ENCODE measurements around the gene PIWIL1. TPM values are rescaled to one million over a fixed set of nuclear protein-coding genes. Genes with fewer than 3 reads are reported as not detected.

Gene PIWIL1
- total and polyA plus RNA-seq, 2 donors (not counting 3 experiments of a cell fraction or from before 2014, with no cell fraction given): not detected

GRCh38 chr12:130338794-130339601 lies 1.3 kb downstream of the PIWIL1 start:
- ChIA-PET CTCF (no interaction called here), POLR2A (no interaction called here)
- no peak overlapping the region for H3K4me3 ChIP-seq (replicated peaks in 1 of 3; ENCODE audit: insufficient read depth in 1 of 3, low read depth in 1 of 3, low read length in 3 of 3)
- H3K4me1 ChIP-seq (ENCODE audit: control insufficient read depth, extremely low read depth, insufficient read depth, low read length): no peaks in the 10 kb centered on the region
- DNase-seq (ENCODE audit: low read depth, low spot score): no peak
- no peaks in the 10 kb centered on the region for H3K9me3 ChIP-seq (replicated peaks; ENCODE audit: control insufficient read depth, insufficient read depth, low read length)
- no peak overlapping the region for H3K9ac ChIP-seq (replicated peaks; ENCODE audit: extremely low read depth, insufficient read depth, low read length)
- H3K4me2 ChIP-seq (ENCODE audit: insufficient read depth, low read length): no peak overlapping the region
- no TSS peak for BruUV-seq (replicated peaks)
- TF ChIP-seq, protein P1, sequence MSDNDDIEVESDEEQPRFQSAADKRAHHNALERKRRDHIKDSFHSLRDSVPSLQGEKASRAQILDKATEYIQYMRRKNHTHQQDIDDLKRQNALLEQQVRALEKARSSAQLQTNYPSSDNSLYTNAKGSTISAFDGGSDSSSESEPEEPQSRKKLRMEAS (IDR thresholded peaks at IDR 0.05; ENCODE audit: insufficient read depth, insufficient read length): no peak
- TF ChIP-seq MYC (IDR thresholded peaks at IDR 0.05; ENCODE audit: low read depth, low read length): no peak
- no peak for TF ChIP-seq FOS (IDR thresholded peaks at IDR 0.05; ENCODE audit: borderline replicate concordance, insufficient read depth, low read length)
- TF ChIP-seq POLR2A (IDR thresholded peaks at IDR 0.05; ENCODE audit: low read depth, low read length): no peak
- TF ChIP-seq POLR2AphosphoS5 (IDR thresholded peaks at IDR 0.05; ENCODE audit: insufficient read depth, low read depth, low read length): no peak
- TF ChIP-seq JUN (IDR thresholded peaks at IDR 0.05; ENCODE audit: borderline replicate concordance, insufficient read depth, insufficient read length, low read depth): no peak
- TF ChIP-seq EZH2 (IDR thresholded peaks at IDR 0.05; ENCODE audit: borderline replicate concordance, low read depth, low read length, severe bottlenecking): no peak
- H3K79me2 ChIP-seq (ENCODE audit: control insufficient read depth, insufficient read depth, low read length): no peaks in the 10 kb centered on the region
- FAIRE-seq: no peak
- no peaks in the 10 kb centered on the region for H3K9me1 ChIP-seq (replicated peaks; ENCODE audit: control insufficient read depth, extremely low read depth, insufficient read depth, low read length)
- H4K20me1 ChIP-seq (replicated peaks; ENCODE audit: control insufficient read depth, extremely low read depth, insufficient read depth, low read length): no peaks in the 10 kb centered on the region
- no peaks in the 10 kb centered on the region for H3K27me3 ChIP-seq (ENCODE audit: control insufficient read depth in 2 of 2, insufficient read depth in 2 of 2, low read length in 2 of 2)
- dilution Hi-C loops (cut with MboI; ENCODE audit: extremely low pct_ligation_motif_present, low sequenced_read_pairs) (no loop called here), intact Hi-C loops (cut with micrococcal nuclease) (loop anchor here (5.0 kb wide), 1 partner anchor 312 kb away; no protein-coding TSS in a partner anchor)
- no peak overlapping the region for H3K27ac ChIP-seq (ENCODE audit: insufficient read depth, low read depth, low read length)
- no peak overlapping the region for H2AFZ ChIP-seq (ENCODE audit: low read depth, low read length)
- no peaks in the 10 kb centered on the region for H3K36me3 ChIP-seq (ENCODE audit: control insufficient read depth in 2 of 2, extremely low read depth in 1 of 2, insufficient read depth in 2 of 2, low read length in 2 of 2)

GRCh38 chr12:130339951-130340350 lies 2.3 kb downstream of the PIWIL1 start:
- H2AFZ ChIP-seq (ENCODE audit: low read depth, low read length): no peak overlapping the region
- BruUV-seq (replicated peaks): no TSS peak
- POLR2A ChIA-PET: no interaction called here
- H3K4me1 ChIP-seq (ENCODE audit: control insufficient read depth, extremely low read depth, insufficient read depth, low read length): no peaks in the 10 kb centered on the region
- no peak overlapping the region for H3K4me2 ChIP-seq (ENCODE audit: insufficient read depth, low read length)
- H3K4me3 ChIP-seq (replicated peaks in 1 of 3; ENCODE audit: insufficient read depth in 1 of 3, low read depth in 1 of 3, low read length in 3 of 3): no peak overlapping the region
- H3K27ac ChIP-seq (ENCODE audit: insufficient read depth, low read depth, low read length): no peak overlapping the region
- no peaks in the 10 kb centered on the region for H3K9me1 ChIP-seq (replicated peaks; ENCODE audit: control insufficient read depth, extremely low read depth, insufficient read depth, low read length)
- no peaks in the 10 kb centered on the region for H3K9me3 ChIP-seq (replicated peaks; ENCODE audit: control insufficient read depth, insufficient read depth, low read length)
- no peak overlapping the region for H3K9ac ChIP-seq (replicated peaks; ENCODE audit: extremely low read depth, insufficient read depth, low read length)
- intact Hi-C loops (cut with micrococcal nuclease) (loop anchor here (5.0 kb wide), 1 partner anchor 313 kb away; no protein-coding TSS in a partner anchor), dilution Hi-C loops (cut with MboI; ENCODE audit: extremely low pct_ligation_motif_present, low sequenced_read_pairs) (no loop called here)
- H3K79me2 ChIP-seq (ENCODE audit: control insufficient read depth, insufficient read depth, low read length): no peaks in the 10 kb centered on the region
- no peaks in the 10 kb centered on the region for H3K27me3 ChIP-seq (ENCODE audit: control insufficient read depth in 2 of 2, insufficient read depth in 2 of 2, low read length in 2 of 2)
- DNase-seq (ENCODE audit: low read depth, low spot score): no peak
- no peak for FAIRE-seq
- CTCF ChIA-PET: interaction anchor here (0.6 kb wide), 1 partner anchor 1748 kb away, joined by 3 read pairs; no protein-coding TSS in a partner anchor
- TF ChIP-seq EZH2 (IDR thresholded peaks at IDR 0.05; ENCODE audit: borderline replicate concordance, low read depth, low read length, severe bottlenecking): no peak
- TF ChIP-seq POLR2AphosphoS5 (IDR thresholded peaks at IDR 0.05; ENCODE audit: insufficient read depth, low read depth, low read length): no peak
- TF ChIP-seq, protein P1 (IDR thresholded peaks at IDR 0.05; ENCODE audit: insufficient read depth, insufficient read length): no peak
- TF ChIP-seq, protein P2, sequence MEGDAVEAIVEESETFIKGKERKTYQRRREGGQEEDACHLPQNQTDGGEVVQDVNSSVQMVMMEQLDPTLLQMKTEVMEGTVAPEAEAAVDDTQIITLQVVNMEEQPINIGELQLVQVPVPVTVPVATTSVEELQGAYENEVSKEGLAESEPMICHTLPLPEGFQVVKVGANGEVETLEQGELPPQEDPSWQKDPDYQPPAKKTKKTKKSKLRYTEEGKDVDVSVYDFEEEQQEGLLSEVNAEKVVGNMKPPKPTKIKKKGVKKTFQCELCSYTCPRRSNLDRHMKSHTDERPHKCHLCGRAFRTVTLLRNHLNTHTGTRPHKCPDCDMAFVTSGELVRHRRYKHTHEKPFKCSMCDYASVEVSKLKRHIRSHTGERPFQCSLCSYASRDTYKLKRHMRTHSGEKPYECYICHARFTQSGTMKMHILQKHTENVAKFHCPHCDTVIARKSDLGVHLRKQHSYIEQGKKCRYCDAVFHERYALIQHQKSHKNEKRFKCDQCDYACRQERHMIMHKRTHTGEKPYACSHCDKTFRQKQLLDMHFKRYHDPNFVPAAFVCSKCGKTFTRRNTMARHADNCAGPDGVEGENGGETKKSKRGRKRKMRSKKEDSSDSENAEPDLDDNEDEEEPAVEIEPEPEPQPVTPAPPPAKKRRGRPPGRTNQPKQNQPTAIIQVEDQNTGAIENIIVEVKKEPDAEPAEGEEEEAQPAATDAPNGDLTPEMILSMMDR (IDR thresholded peaks at IDR 0.05; ENCODE audit: extremely low read depth in 1 of 2, insufficient read depth in 1 of 2, low read depth in 1 of 2, low read length in 2 of 2): no peak
- H4K20me1 ChIP-seq (replicated peaks; ENCODE audit: control insufficient read depth, extremely low read depth, insufficient read depth, low read length): no peaks in the 10 kb centered on the region
- no peaks in the 10 kb centered on the region for H3K36me3 ChIP-seq (ENCODE audit: control insufficient read depth in 2 of 2, extremely low read depth in 1 of 2, insufficient read depth in 2 of 2, low read length in 2 of 2)

Measured in endothelial cell of umbilical vein (primary cell).